Measurements from ENCODE around the gene DENND6B.

The DENND6B gene

DNA sequence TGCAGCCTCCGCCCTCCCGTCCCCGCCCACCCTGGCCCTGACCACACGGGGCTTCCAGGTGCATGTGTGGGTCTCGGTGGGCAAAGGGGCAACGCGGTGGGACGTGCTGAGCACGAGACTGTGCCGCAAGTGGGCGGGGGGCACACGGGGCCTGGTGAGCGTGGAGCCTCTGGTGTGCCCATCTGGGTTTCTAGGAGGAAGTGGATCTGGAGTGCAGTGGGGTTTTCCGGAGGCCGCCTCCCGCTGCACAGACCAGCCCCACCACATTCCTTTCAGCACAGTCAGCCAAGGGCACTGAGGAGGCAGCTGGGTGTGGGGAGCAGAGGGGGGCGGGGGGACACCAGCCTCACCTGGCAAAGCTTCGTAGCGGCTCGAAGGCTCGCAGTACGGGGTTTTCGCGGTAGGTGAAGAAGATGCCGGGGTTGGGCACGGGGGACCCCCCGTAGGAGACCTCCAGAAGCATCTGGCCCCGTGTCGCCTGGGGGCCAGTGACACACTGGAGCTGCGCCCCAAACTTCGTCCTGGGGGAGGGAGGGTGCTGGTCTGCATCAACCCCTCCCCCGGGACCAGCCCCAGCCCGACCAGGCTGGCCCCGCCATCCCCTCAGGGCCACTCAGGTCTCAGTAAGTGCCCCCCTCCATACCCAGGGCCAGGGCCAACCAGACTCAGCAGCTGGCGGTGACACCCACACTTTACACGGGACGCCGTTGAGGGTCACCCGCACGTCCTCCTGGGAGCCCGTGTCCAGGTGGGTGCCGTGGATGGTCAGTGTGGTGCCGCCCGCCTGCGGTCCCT lies 44.3 kb downstream of the DENND6B start:
- no peak for DNase-seq (ENCODE audit: low read depth)
- H3K4me3 ChIP-seq (ENCODE audit: low read depth, low read length) = no peak overlapping the region
- TF ChIP-seq POLR2A (IDR thresholded peaks at IDR 0.05; ENCODE audit: extremely low read depth, insufficient read length) (no peak), CTCF (IDR thresholded peaks at IDR 0.05; ENCODE audit: low read depth, low read length) (no peak), MAX (IDR thresholded peaks at IDR 0.05; ENCODE audit: low read depth, low read length) (no peak), MYC (IDR thresholded peaks at IDR 0.05; ENCODE audit: low read depth, low read length) (no peak)

GRCh38 chr22:50281957-50282356 lies 44.9 kb downstream of the DENND6B start:
- no peak overlapping the region for H3K4me3 ChIP-seq (ENCODE audit: low read depth, low read length)
- no peak for DNase-seq (ENCODE audit: low read depth)
- TF ChIP-seq MYC (IDR thresholded peaks at IDR 0.05; ENCODE audit: low read depth, low read length) (no peak), CTCF (IDR thresholded peaks at IDR 0.05; ENCODE audit: low read depth, low read length) (no peak)

DNA sequence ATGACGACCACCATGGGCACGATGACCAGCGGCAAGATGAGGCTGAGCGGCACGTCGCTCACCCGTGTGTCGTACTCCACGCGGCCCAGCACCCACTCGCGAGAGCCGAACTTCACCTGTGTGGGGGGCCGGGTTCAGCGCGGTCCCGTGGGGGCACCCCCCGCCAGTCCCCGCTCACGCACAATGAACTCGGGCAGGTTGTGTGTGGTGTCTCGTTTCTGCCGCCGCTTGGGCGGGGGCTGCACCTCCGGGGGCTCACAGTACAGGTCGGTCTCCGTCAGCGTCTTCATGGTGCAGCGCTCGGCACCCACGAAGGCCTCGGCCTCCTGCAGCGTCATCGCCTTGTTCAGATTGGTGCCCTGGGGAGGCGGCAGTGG lies 45.4 kb downstream of the DENND6B start:
- TF ChIP-seq CTCF (IDR thresholded peaks at IDR 0.05; ENCODE audit: low read depth, low read length) (no peak), MYC (IDR thresholded peaks at IDR 0.05; ENCODE audit: low read depth, low read length) (no peak), POLR2A (IDR thresholded peaks at IDR 0.05; ENCODE audit: extremely low read depth, insufficient read length) (no peak)
- DNase-seq (ENCODE audit: low read depth) = no peak
- H3K4me3 ChIP-seq (ENCODE audit: low read depth, low read length) = no peak overlapping the region

- H3K4me3 ChIP-seq (ENCODE audit: low read depth, low read length) = no peak overlapping the region
- DNase-seq (ENCODE audit: low read depth) = no peak
- TF ChIP-seq MYC (IDR thresholded peaks at IDR 0.05; ENCODE audit: low read depth, low read length) (no peak), POLR2A (IDR thresholded peaks at IDR 0.05; ENCODE audit: extremely low read depth, insufficient read length) (no peak), MAX (IDR thresholded peaks at IDR 0.05; ENCODE audit: low read depth, low read length) (no peak), CTCF (IDR thresholded peaks at IDR 0.05; ENCODE audit: low read depth, low read length) (no peak)
These were observed 46.0 kb downstream of the DENND6B start for GRCh38 chr22:50280708-50281383.

GRCh38 chr22:50280022-50280707 lies 46.6 kb downstream of the DENND6B start:
- no peak overlapping the region for H3K4me3 ChIP-seq (ENCODE audit: low read depth, low read length)
- DNase-seq (ENCODE audit: low read depth) = no peak
- TF ChIP-seq CTCF (IDR thresholded peaks at IDR 0.05; ENCODE audit: low read depth, low read length) = no peak
- TF ChIP-seq POLR2A (IDR thresholded peaks at IDR 0.05; ENCODE audit: extremely low read depth, insufficient read length) = no peak
- no peak for TF ChIP-seq MAX (IDR thresholded peaks at IDR 0.05; ENCODE audit: low read depth, low read length)
- no peak for TF ChIP-seq MYC (IDR thresholded peaks at IDR 0.05; ENCODE audit: low read depth, low read length)
